ENCODE results near the gene SDF2L1.
"Not testable (repeated sequence)": the region's sequence is repeated elsewhere in the genome, so short reads cannot be mapped to it uniquely, and the experiment has no call there.

Gene SDF2L1

GRCh38 chr22:21637450-21637849 is 4.7 kb upstream of the SDF2L1 start:
- not testable (repeated sequence) for DNase-seq

GRCh38 chr22:21639359-21639758 is 2.7 kb upstream of the SDF2L1 start:
- DNase-seq: no peak

- DNase-seq: no peak
These were observed 1.3 kb upstream of the SDF2L1 start for GRCh38 chr22:21640810-21641209.

GRCh38 chr22:21641417-21641788 is 699 bp upstream of the SDF2L1 start:
- no peak for DNase-seq

GRCh38 chr22:21642584-21643448 is 714 bp downstream of the SDF2L1 start:
- DNase-seq: peak; percentile 72

- DNase-seq: no peak
These were observed 1.6 kb downstream of the SDF2L1 start for GRCh38 chr22:21643533-21644357.

- DNase-seq: not testable (repeated sequence)
These were observed 3.4 kb downstream of the SDF2L1 start for GRCh38 chr22:21645513-21645912.

- peak; percentile 88 for DNase-seq
These were observed 4.8 kb downstream of the SDF2L1 start for GRCh38 chr22:21646608-21647590.

GRCh38 chr22:21650280-21650679 is 8.2 kb downstream of the SDF2L1 start:
- no peak for DNase-seq

GRCh38 chr22:21650823-21651520 is 8.9 kb downstream of the SDF2L1 start:
- no peak for DNase-seq

GRCh38 chr22:21651521-21652009 is 9.5 kb downstream of the SDF2L1 start:
- peak; percentile 37 for DNase-seq

- peak; percentile 92 for DNase-seq
These were observed 10.0 kb downstream of the SDF2L1 start for GRCh38 chr22:21652010-21652546.

GRCh38 chr22:21652547-21653545 is 10.7 kb downstream of the SDF2L1 start:
- DNase-seq: no peak

GRCh38 chr22:21657020-21657359 is 14.9 kb downstream of the SDF2L1 start:
- DNase-seq: no peak

- peak; percentile 78 for DNase-seq
These were observed 15.4 kb downstream of the SDF2L1 start for GRCh38 chr22:21657360-21658032.

GRCh38 chr22:21659864-21660525 is 17.9 kb downstream of the SDF2L1 start:
- DNase-seq: no peak

GRCh38 chr22:21660904-21661303 is 18.8 kb downstream of the SDF2L1 start:
- no peak for DNase-seq

GRCh38 chr22:21661991-21662390 is 19.9 kb downstream of the SDF2L1 start:
- no peak for DNase-seq

GRCh38 chr22:21663738-21664137 is 21.6 kb downstream of the SDF2L1 start:
- no peak for DNase-seq
